Activated CD8-positive, alpha-beta T cell treated with anti-CD3 and anti-CD28 coated beads for 36 hours (primary cell): ENCODE measurements around the gene LRP1. TPM values are rescaled to one million over a fixed set of nuclear protein-coding genes. Genes with fewer than 3 reads are reported as not detected.

Experiments
- ATAC-seq: fragments of 200-7000 bp; cut with Tn5 transposase; one replicate; pipeline ENCODE4 v1.10.0; 2021; ENCODE audit warnings: mild to moderate bottlenecking, moderate library complexity
- CTCF ChIA-PET: fragments of 350-600 bp; sonication (Branson Sonifier 250); formaldehyde crosslinking; loops from one replicate; lab custom pipeline; 2021; ENCODE audit warnings: antibody characterized with exemption; lab: Charles Lee
- POLR2A ChIA-PET: fragments of 350-600 bp; sonication (Branson Sonifier 250); formaldehyde crosslinking; loops from one replicate; lab custom pipeline; 2021; ENCODE audit warnings: antibody characterized with exemption; lab: Charles Lee
- DNase-seq: peaks from one replicate; pipeline ENCODE4 v3.0.0-alpha.2; 2020
- H3K27ac Mint-ChIP-seq: one replicate; pipeline ENCODE4 v1.8.0; 2021; ENCODE audit warnings: mild to moderate bottlenecking, mixed read lengths
- H3K27me3 Mint-ChIP-seq: one replicate; pipeline ENCODE4 v1.8.0; 2021; ENCODE audit warnings: mixed read lengths
- H3K36me3 Mint-ChIP-seq: one replicate; pipeline ENCODE4 v1.8.0; 2021; ENCODE audit warnings: low read depth, mixed read lengths
- H3K4me1 Mint-ChIP-seq: one replicate; pipeline ENCODE4 v1.8.0; 2021; ENCODE audit warnings: low read depth, mixed read lengths
- H3K4me3 Mint-ChIP-seq: one replicate; pipeline ENCODE4 v1.8.0; 2021; ENCODE audit warnings: mild to moderate bottlenecking, moderate library complexity, mixed read lengths
- H3K9me3 Mint-ChIP-seq: one replicate; pipeline ENCODE4 v1.8.0; 2021; ENCODE audit warnings: mixed read lengths
- intact Hi-C: fragments of 100-400 bp; cut with micrococcal nuclease; formaldehyde crosslinking; loops from one replicate; pipeline ENCODE4 v1.10.0; 2022
- total RNA-seq, 2 experiments: library from RNA; stranded (reverse); gene quantifications; one replicate each; pipeline ENCODE4 v1.2.3, GENCODE V29; 2021
- TF ChIP-seq, protein P1 (sequence below): fragments of 200-600 bp; IDR thresholded peaks from one replicate; pipeline ENCODE4 v1.8.0; 2022; ENCODE audit warnings: antibody characterized with exemption, mild to moderate bottlenecking

LRP1 gene
- total RNA-seq, 2 experiments from 2014 or later: 1.5 to 1.9 TPM

- ChIA-PET CTCF (interaction anchor here (0.8 to 12.0 kb wide), 8 partner anchors 11 to 127 kb away, joined by 3 to 153 read pairs (median 5); partner anchors contain the start of gene STAT6), POLR2A (interaction anchor here (0.7 to 3.1 kb wide), 4 partner anchors 18 to 124 kb away, joined by 3 to 24 read pairs (median 4); partner anchors contain the start of gene STAT6)
- intact Hi-C loops: no loop called here
- Mint-ChIP-seq H3K9me3 (peaks cover 4% of the 10 kb centered on the region), H3K36me3 (peaks cover 2% of the 10 kb centered on the region), H3K27me3 (no peaks in the 10 kb centered on the region), H3K4me1 (peaks cover 16% of the 10 kb centered on the region), H3K27ac (no peak overlapping the region), H3K4me3 (peak overlapping the region; percentile 26)
- ATAC-seq (no peak), DNase-seq (peak; percentile 14)
- TF ChIP-seq, protein P1, sequence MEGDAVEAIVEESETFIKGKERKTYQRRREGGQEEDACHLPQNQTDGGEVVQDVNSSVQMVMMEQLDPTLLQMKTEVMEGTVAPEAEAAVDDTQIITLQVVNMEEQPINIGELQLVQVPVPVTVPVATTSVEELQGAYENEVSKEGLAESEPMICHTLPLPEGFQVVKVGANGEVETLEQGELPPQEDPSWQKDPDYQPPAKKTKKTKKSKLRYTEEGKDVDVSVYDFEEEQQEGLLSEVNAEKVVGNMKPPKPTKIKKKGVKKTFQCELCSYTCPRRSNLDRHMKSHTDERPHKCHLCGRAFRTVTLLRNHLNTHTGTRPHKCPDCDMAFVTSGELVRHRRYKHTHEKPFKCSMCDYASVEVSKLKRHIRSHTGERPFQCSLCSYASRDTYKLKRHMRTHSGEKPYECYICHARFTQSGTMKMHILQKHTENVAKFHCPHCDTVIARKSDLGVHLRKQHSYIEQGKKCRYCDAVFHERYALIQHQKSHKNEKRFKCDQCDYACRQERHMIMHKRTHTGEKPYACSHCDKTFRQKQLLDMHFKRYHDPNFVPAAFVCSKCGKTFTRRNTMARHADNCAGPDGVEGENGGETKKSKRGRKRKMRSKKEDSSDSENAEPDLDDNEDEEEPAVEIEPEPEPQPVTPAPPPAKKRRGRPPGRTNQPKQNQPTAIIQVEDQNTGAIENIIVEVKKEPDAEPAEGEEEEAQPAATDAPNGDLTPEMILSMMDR: no peak
These were observed 400 bp downstream of the LRP1 start for GRCh38 chr12:57128519-57129247.

- DNase-seq: no peak
- H3K27ac Mint-ChIP-seq: no peak overlapping the region
- ChIA-PET CTCF (interaction anchor here (9.3 to 12.0 kb wide), 2 partner anchors 45 to 53 kb away, joined by 143 to 153 read pairs; no protein-coding TSS in a partner anchor), POLR2A (interaction anchor here (0.5 to 3.1 kb wide), 2 partner anchors 18 to 159 kb away, joined by 4 to 24 read pairs; partner anchors contain the start of gene STAT6)
- no peaks in the 10 kb centered on the region for H3K9me3 Mint-ChIP-seq
- intact Hi-C loops: no loop called here
- H3K4me3 Mint-ChIP-seq: peak overlapping the region; percentile 24
- H3K27me3 Mint-ChIP-seq: no peaks in the 10 kb centered on the region
- H3K36me3 Mint-ChIP-seq: no peaks in the 10 kb centered on the region
- no peak for ATAC-seq
- peaks cover 14% of the 10 kb centered on the region for H3K4me1 Mint-ChIP-seq
- TF ChIP-seq, protein P1: no peak
These were observed 1.1 kb downstream of the LRP1 start for GRCh38 chr12:57129321-57129842.

GRCh38 chr12:57129889-57130288 lies 1.6 kb downstream of the LRP1 start:
- Mint-ChIP-seq H3K36me3 (no peaks in the 10 kb centered on the region), H3K27me3 (no peaks in the 10 kb centered on the region), H3K9me3 (no peaks in the 10 kb centered on the region), H3K4me1 (peaks cover 11% of the 10 kb centered on the region), H3K4me3 (peak overlapping the region; percentile 24), H3K27ac (no peak overlapping the region)
- TF ChIP-seq, protein P1: no peak
- POLR2A ChIA-PET: interaction anchor here (0.5 to 3.1 kb wide), 2 partner anchors 19 to 158 kb away, joined by 4 to 24 read pairs; partner anchors contain the start of gene STAT6
- intact Hi-C loops: no loop called here
- ATAC-seq (no peak), DNase-seq (no peak)
- CTCF ChIA-PET: interaction anchor here (0.7 to 12.0 kb wide), 4 partner anchors 15 to 53 kb away, joined by 3 to 143 read pairs (median 4); no protein-coding TSS in a partner anchor

- TF ChIP-seq, protein P1: no peak
- Mint-ChIP-seq H3K27me3 (no peaks in the 10 kb centered on the region), H3K9me3 (no peaks in the 10 kb centered on the region), H3K4me3 (no peak overlapping the region), H3K27ac (no peak overlapping the region), H3K4me1 (peaks cover 11% of the 10 kb centered on the region), H3K36me3 (no peaks in the 10 kb centered on the region)
- intact Hi-C loops: no loop called here
- no peak for ATAC-seq
- POLR2A ChIA-PET: interaction anchor here (0.8 to 1.9 kb wide), 2 partner anchors 10 to 19 kb away, joined by 3 to 4 read pairs; no protein-coding TSS in a partner anchor
- CTCF ChIA-PET: interaction anchor here (1.0 to 12.0 kb wide), 5 partner anchors 16 to 61 kb away, joined by 3 to 143 read pairs (median 4); partner anchors contain the start of gene STAT6
- DNase-seq: peak; percentile 26
These were observed 2.7 kb downstream of the LRP1 start for GRCh38 chr12:57130941-57131340.
